HepG2 (cell line): ENCODE data around the gene GPR158. TPM values are rescaled to one million over a fixed set of nuclear protein-coding genes. Genes with fewer than 3 reads are reported as not detected.

Experiments used
- ATAC-seq: fragments of 200-7000 bp; cut with Tn5 transposase; 3 replicates; pipeline ENCODE4 v1.9.1; 2020; ENCODE audit warnings: mild to moderate bottlenecking, moderate library complexity
- BruUV-seq: library from RNA; stranded (reverse); fragments of 400-500 nt; replicated peaks from 2 replicates; lab custom pipeline; 2021; lab: Mats Ljungman, UMichigan
- CTCF ChIA-PET: fragments of 300-600 bp; formaldehyde crosslinking; extraction: SDS; loops from one replicate; lab custom pipeline; 2021; ENCODE audit warnings: low total read pairs, inconsistent platforms, low intra/inter-chr PET ratio; lab: Yijun Ruan, JAX
- POLR2A ChIA-PET: fragments of 350-600 bp; sonication (Branson Sonifier 250); formaldehyde crosslinking; loops from one replicate; lab custom pipeline; 2020; ENCODE audit warnings: antibody characterized with exemption, inconsistent platforms; lab: Yijun Ruan, JAX
- DNase-seq: peaks from one replicate; pipeline ENCODE4 v3.0.0-alpha.2; 2015; ENCODE audit warnings: low spot score
- FAIRE-seq: peaks from 3 replicates; lab custom pipeline; 2011; peaks lifted over from hg19 to GRCh38; lab: Jason Lieb, UNC
- H2AFZ ChIP-seq: one replicate; pipeline ENCODE4 v1.6.1; 2011; ENCODE audit warnings: low read length, inconsistent platforms
- H3K27ac ChIP-seq: fragments of 300-600 bp; 3 replicates; pipeline ENCODE4 v1.8.0; 2011; ENCODE audit warnings: mixed run types, mild to moderate bottlenecking, mixed read lengths, low read length, inconsistent platforms; ENCODE audit not compliant: insufficient read depth; ENCODE audit errors: extremely low read length
- H3K27me3 ChIP-seq, 2 experiments: fragments of 200-600 bp in 1 of 2; 2 replicates in 1 of 2; 3 replicates in 1 of 2; pipeline versions ENCODE4 v1.6.0 to v1.8.0; 2011; ENCODE audit warnings: low read length in 2 of 2, mild to moderate bottlenecking in 2 of 2, moderate library complexity in 2 of 2, inconsistent platforms in 1 of 2; ENCODE audit not compliant: insufficient read depth in 2 of 2, control insufficient read depth in 1 of 2
- H3K36me3 ChIP-seq, 2 experiments: fragments of 200-600 bp in 1 of 2; replicated peaks in 1 of 2; 2 replicates in 1 of 2; 3 replicates in 1 of 2; pipeline versions ENCODE4 v1.5.1 to v1.8.0; 2011; ENCODE audit warnings: low read length in 2 of 2, inconsistent platforms in 1 of 2; ENCODE audit not compliant: insufficient read depth in 2 of 2, control insufficient read depth in 1 of 2
- H3K4me1 ChIP-seq: 2 replicates; pipeline ENCODE4 v1.5.1; 2012; ENCODE audit warnings: low read length, inconsistent platforms; ENCODE audit not compliant: insufficient read depth
- H3K4me2 ChIP-seq: 2 replicates; pipeline ENCODE4 v1.6.0; 2011; ENCODE audit warnings: low read depth, low read length, inconsistent platforms
- H3K4me3 ChIP-seq, 3 experiments: fragments of 200-600 bp in 1 of 3; sonication (generic), shearing (Covaris generic) in 1 of 3; replicated peaks in 1 of 3; 2 replicates each; pipeline ENCODE4 v1.5.1; 2011 to 2016; ENCODE audit warnings: low read length in 3 of 3, inconsistent platforms in 2 of 3, low read depth in 2 of 3, mild to moderate bottlenecking in 2 of 3, control low read depth in 1 of 3, mixed read lengths in 1 of 3; ENCODE audit not compliant: insufficient read depth in 1 of 3
- H3K79me2 ChIP-seq: one replicate; pipeline ENCODE4 v1.6.1; 2011; ENCODE audit warnings: low read length, inconsistent platforms; ENCODE audit not compliant: insufficient read depth
- H3K9ac ChIP-seq: 2 replicates; pipeline ENCODE4 v1.6.0; 2011; ENCODE audit warnings: mild to moderate bottlenecking, low read depth, low read length, inconsistent platforms; ENCODE audit not compliant: insufficient read depth
- H3K9me3 ChIP-seq: 2 replicates; pipeline ENCODE4 v1.5.1; 2012; ENCODE audit warnings: mild to moderate bottlenecking, low read length
- H4K20me1 ChIP-seq: 2 replicates; pipeline ENCODE4 v1.6.0; 2011; ENCODE audit warnings: inconsistent platforms, mild to moderate bottlenecking, low read length, moderate library complexity; ENCODE audit not compliant: insufficient read depth
- CC2D1A ChIP-seq: sonication (generic); formaldehyde crosslinking; IDR thresholded peaks from 2 replicates; pipeline ENCODE4 v1.8.1; 2023; ENCODE audit warnings: mild to moderate bottlenecking, missing genetic modification reagents
- EP300 ChIP-seq, 3 experiments: sonication (generic) in 1 of 3; formaldehyde crosslinking in 1 of 3; IDR thresholded peaks; 2 replicates each; pipeline versions ENCODE4 v1.5.1 to v1.6.1; 2011 to 2020; ENCODE audit warnings: low read depth in 2 of 3, low read length in 2 of 3, borderline replicate concordance in 1 of 3, improper control_type of control experiment in 1 of 3, mild to moderate bottlenecking in 1 of 3, missing genetic modification reagents in 1 of 3, moderate library complexity in 1 of 3
- GTF2F1 ChIP-seq: fragments of 150-350 bp; IDR thresholded peaks from 2 replicates; pipeline ENCODE4 v1.6.1; 2014; ENCODE audit warnings: low read length
- MTF2 ChIP-seq: sonication (generic); formaldehyde crosslinking; IDR thresholded peaks from 2 replicates; pipeline ENCODE4 v1.5.0; 2020; ENCODE audit warnings: missing genetic modification reagents, borderline replicate concordance
- PCBP2 ChIP-seq: fragments of 200-400 bp; formaldehyde crosslinking; optimal IDR thresholded peaks from 2 replicates; pipeline ENCODE3; 2018; ENCODE audit warnings: low read length, low read depth; ENCODE audit not compliant: poor library complexity, severe bottlenecking
- SETDB1 ChIP-seq: sonication (generic); formaldehyde crosslinking; IDR thresholded peaks from 2 replicates; pipeline ENCODE4 v1.5.1; 2020; ENCODE audit warnings: missing genetic modification reagents, mild to moderate bottlenecking, borderline replicate concordance
- SRF ChIP-seq: IDR thresholded peaks from 2 replicates; pipeline ENCODE4 v1.6.1; 2011; ENCODE audit warnings: mild to moderate bottlenecking, low read depth, low read length, moderate library complexity
- ZBTB1 ChIP-seq: sonication (generic); formaldehyde crosslinking; IDR thresholded peaks from 2 replicates; pipeline ENCODE4 v1.4.0; 2020; ENCODE audit warnings: missing genetic modification reagents, borderline replicate concordance
- ZNF317 ChIP-seq: sonication (generic); formaldehyde crosslinking; IDR thresholded peaks from 2 replicates; pipeline ENCODE4 v1.5.0; 2020; ENCODE audit warnings: mild to moderate bottlenecking, missing genetic modification reagents
- ZNF414 ChIP-seq: sonication (generic); formaldehyde crosslinking; IDR thresholded peaks from 2 replicates; pipeline ENCODE4 v1.5.0; 2020; ENCODE audit warnings: missing genetic modification reagents
- ZNF432 ChIP-seq: sonication (generic); formaldehyde crosslinking; IDR thresholded peaks from 2 replicates; pipeline ENCODE4 v1.5.0; 2020; ENCODE audit warnings: missing genetic modification reagents, mild to moderate bottlenecking, borderline replicate concordance
- ZNF549 ChIP-seq: sonication (generic); formaldehyde crosslinking; IDR thresholded peaks from 2 replicates; pipeline ENCODE4 v1.5.0; 2020; ENCODE audit warnings: missing genetic modification reagents
- ZNF720 ChIP-seq: sonication (generic); formaldehyde crosslinking; IDR thresholded peaks from 2 replicates; pipeline ENCODE4 v1.4.0; 2020; ENCODE audit warnings: missing genetic modification reagents
- ZNF878 ChIP-seq: sonication (generic); formaldehyde crosslinking; IDR thresholded peaks from 2 replicates; pipeline ENCODE4 v1.8.1; 2023; ENCODE audit warnings: mild to moderate bottlenecking, missing genetic modification reagents, moderate library complexity
- WGBS: methylation state at CpG from one replicate; pipeline ENCODE4 v1.1.6; 2017; ENCODE audit warnings: low lambda C conversion rate; 5-methylcytosine and 5-hydroxymethylcytosine counted together
- in situ Hi-C: cut with HindIII; loops from 2 replicates; pipeline ENCODE4 v1.10.0; 2017; ENCODE audit warnings: low pct_unique_long_range_greater_than_20kb; ENCODE audit not compliant: extremely low pct_ligation_motif_present
- intact Hi-C: fragments of 100-400 bp; cut with micrococcal nuclease; formaldehyde crosslinking; loops from one replicate; pipeline ENCODE4 v1.10.0; 2022; ENCODE audit not compliant: unreplicated experiment
- polyA plus RNA-seq, 8 experiments: library from polyadenylated mRNA; depleted of rRNA in 3 of 8; stranded (reverse) in 7 of 8; unstranded in 1 of 8; fragments of >200 nt; fragmentation: Illumina TruSeq in 4 of 8; extraction: Trizol in 4 of 8; gene quantifications; 2 replicates each; pipeline versions ENCODE4 v1.2.1 to v1.2.3, GENCODE V29; 2011 to 2016; ENCODE audit warnings: low read depth in 4 of 8, missing spikeins in 1 of 8, mixed read lengths in 1 of 8; ENCODE audit not compliant: insufficient read depth in 1 of 8
- total RNA-seq, 5 experiments: library from RNA; depleted of rRNA; stranded (reverse); fragments of >200 nt; fragmentation: Illumina TruSeq; extraction: Trizol; gene quantifications; 2 replicates each; pipeline ENCODE4 v1.2.3, GENCODE V29; 2016; ENCODE audit warnings: low read depth in 1 of 5
- TF ChIP-seq, protein P1 (sequence below): sonication (generic); formaldehyde crosslinking; IDR thresholded peaks from 2 replicates; pipeline ENCODE4 v1.5.0; 2020; ENCODE audit warnings: mild to moderate bottlenecking, missing genetic modification reagents, borderline replicate concordance

The GPR158 gene
- total and polyA plus RNA-seq, 2 of the 13 experiments (the other 11 are each of a cell fraction or from before 2014, with no cell fraction given) = not detected

- H4K20me1 ChIP-seq = no peaks in the 10 kb centered on the region
- intact Hi-C loops = no loop called here
Measured at GRCh38 chr10:25285809-25286208, 111.0 kb downstream of the GPR158 start.

DNA sequence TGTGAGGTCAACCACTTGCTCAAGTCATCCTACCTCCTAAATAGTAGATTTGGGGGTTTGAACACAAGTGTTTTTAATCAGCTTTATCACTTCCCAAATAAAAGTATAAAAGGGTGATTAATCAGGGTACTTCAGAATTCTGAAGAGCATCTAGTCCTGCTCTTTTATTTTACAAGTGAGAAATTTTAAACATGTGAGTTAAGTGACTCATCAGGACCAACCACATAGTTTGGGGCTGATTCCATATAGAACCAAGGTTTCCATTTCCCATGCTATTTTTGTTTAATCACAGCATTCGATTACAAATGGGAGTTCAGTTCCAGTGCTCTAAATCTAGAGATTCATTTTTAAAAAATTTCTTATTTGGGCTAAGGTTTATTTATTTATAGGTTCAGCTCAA lies 113.4 kb downstream of the GPR158 start:
- H3K9ac ChIP-seq = no peak overlapping the region
- H3K4me3 ChIP-seq = no peak overlapping the region
- H3K4me1 ChIP-seq = no peaks in the 10 kb centered on the region
- no peak overlapping the region for H3K4me2 ChIP-seq
- intact Hi-C loops (no loop called here), in situ Hi-C loops (no loop called here)
- no peak for DNase-seq
- no peak overlapping the region for H3K27ac ChIP-seq
- H3K79me2 ChIP-seq = no peaks in the 10 kb centered on the region
- CTCF ChIA-PET = no interaction called here
- no peak for ATAC-seq
- H3K36me3 ChIP-seq = no peaks in the 10 kb centered on the region
- H3K9me3 ChIP-seq = peaks cover 16% of the 10 kb centered on the region
- FAIRE-seq = no peak
- H2AFZ ChIP-seq = no peak overlapping the region
- WGBS = 0% methylated on average over 1 of the region's 1 CpG
- POLR2A ChIA-PET = no interaction called here
- H4K20me1 ChIP-seq = no peaks in the 10 kb centered on the region
- no TSS peak for BruUV-seq
- no peaks in the 10 kb centered on the region for H3K27me3 ChIP-seq
- TF ChIP-seq EP300 (IDR thresholded peaks at IDR 0.05; ENCODE audit: low read depth in 2 of 2, low read length in 2 of 2) (no peak), EP300 (CRISPR knock-in tag; IDR thresholded peaks at IDR 0.05; ENCODE audit: borderline replicate concordance) (no peak), PCBP2 (no peak), ZNF720 (CRISPR knock-in tag) (no peak), ZBTB1 (CRISPR knock-in tag) (no peak), SRF (no peak), CC2D1A (no peak)
- TF ChIP-seq, protein P1, sequence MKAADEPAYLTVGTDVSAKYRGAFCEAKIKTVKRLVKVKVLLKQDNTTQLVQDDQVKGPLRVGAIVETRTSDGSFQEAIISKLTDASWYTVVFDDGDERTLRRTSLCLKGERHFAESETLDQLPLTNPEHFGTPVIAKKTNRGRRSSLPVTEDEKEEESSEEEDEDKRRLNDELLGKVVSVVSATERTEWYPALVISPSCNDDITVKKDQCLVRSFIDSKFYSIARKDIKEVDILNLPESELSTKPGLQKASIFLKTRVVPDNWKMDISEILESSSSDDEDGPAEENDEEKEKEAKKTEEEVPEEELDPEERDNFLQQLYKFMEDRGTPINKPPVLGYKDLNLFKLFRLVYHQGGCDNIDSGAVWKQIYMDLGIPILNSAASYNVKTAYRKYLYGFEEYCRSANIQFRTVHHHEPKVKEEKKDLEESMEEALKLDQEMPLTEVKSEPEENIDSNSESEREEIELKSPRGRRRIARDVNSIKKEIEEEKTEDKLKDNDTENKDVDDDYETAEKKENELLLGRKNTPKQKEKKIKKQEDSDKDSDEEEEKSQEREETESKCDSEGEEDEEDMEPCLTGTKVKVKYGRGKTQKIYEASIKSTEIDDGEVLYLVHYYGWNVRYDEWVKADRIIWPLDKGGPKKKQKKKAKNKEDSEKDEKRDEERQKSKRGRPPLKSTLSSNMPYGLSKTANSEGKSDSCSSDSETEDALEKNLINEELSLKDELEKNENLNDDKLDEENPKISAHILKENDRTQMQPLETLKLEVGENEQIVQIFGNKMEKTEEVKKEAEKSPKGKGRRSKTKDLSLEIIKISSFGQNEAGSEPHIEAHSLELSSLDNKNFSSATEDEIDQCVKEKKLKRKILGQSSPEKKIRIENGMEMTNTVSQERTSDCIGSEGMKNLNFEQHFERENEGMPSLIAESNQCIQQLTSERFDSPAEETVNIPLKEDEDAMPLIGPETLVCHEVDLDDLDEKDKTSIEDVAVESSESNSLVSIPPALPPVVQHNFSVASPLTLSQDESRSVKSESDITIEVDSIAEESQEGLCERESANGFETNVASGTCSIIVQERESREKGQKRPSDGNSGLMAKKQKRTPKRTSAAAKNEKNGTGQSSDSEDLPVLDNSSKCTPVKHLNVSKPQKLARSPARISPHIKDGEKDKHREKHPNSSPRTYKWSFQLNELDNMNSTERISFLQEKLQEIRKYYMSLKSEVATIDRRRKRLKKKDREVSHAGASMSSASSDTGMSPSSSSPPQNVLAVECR (CRISPR knock-in tag) = no peak

More at GRCh38 chr10:25285809-25286208, 111.0 kb downstream of the GPR158 start:
- 0% methylated on average over 2 of the region's 2 CpGs for WGBS
- no peaks in the 10 kb centered on the region for H3K27me3 ChIP-seq
- no peaks in the 10 kb centered on the region for H3K79me2 ChIP-seq
- TF ChIP-seq ZNF878 (CRISPR knock-in tag) = no peak
- TF ChIP-seq ZNF317 (CRISPR knock-in tag) = peak; percentile 92
- TF ChIP-seq SETDB1 (CRISPR knock-in tag) = no peak
- no peak for TF ChIP-seq ZNF549 (CRISPR knock-in tag)
- TF ChIP-seq GTF2F1 = no peak
- TF ChIP-seq MTF2 (CRISPR knock-in tag) = no peak
- no peak for TF ChIP-seq ZNF432 (CRISPR knock-in tag)
- TF ChIP-seq ZNF414 = no peak
- BruUV-seq = no TSS peak
- in situ Hi-C loops = no loop called here
- ATAC-seq (no peak), DNase-seq (no peak), FAIRE-seq (no peak)
- no peaks in the 10 kb centered on the region for H3K36me3 ChIP-seq
- POLR2A ChIA-PET = no interaction called here
- H3K9ac ChIP-seq = no peak overlapping the region
- H3K4me1 ChIP-seq = no peaks in the 10 kb centered on the region
- CTCF ChIA-PET = no interaction called here
- no peak overlapping the region for H2AFZ ChIP-seq
- H3K4me3 ChIP-seq = no peak overlapping the region
- H3K9me3 ChIP-seq = peaks cover 16% of the 10 kb centered on the region
- H3K27ac ChIP-seq = no peak overlapping the region
- H3K4me2 ChIP-seq = no peak overlapping the region
